Caco-2 (cell line): Measurements from ENCODE around the gene SORBS2. TPM values are rescaled to one million over a fixed set of nuclear protein-coding genes. Genes with fewer than 3 reads are reported as not detected.

Source experiments
- BruUV-seq: library from RNA; stranded (reverse); fragments of 400-500 nt; replicated peaks from 2 replicates; lab custom pipeline; 2021; lab: Mats Ljungman, UMichigan
- CTCF ChIA-PET: fragments of 300-600 bp; sonication (Branson Sonifier 250); formaldehyde crosslinking; loops from one replicate; lab custom pipeline; 2022; ENCODE audit warnings: antibody characterized with exemption; lab: Charles Lee
- POLR2A ChIA-PET: fragments of 300-600 bp; sonication (Branson Sonifier 250); formaldehyde crosslinking; loops from one replicate; lab custom pipeline; 2022; ENCODE audit warnings: antibody characterized with exemption; lab: Charles Lee
- DNase-seq, 2 experiments: peaks; one replicate each; pipeline versions ENCODE4 v3.0.0 to v3.0.0-alpha.2; 2020 to 2022
- H3K27me3 ChIP-seq: replicated peaks from 2 replicates; pipeline ENCODE4 v1.6.0; 2011; ENCODE audit warnings: low read length; ENCODE audit not compliant: control insufficient read depth, insufficient read depth
- H3K36me3 ChIP-seq: 2 replicates; pipeline ENCODE4 v1.5.1; 2011; ENCODE audit warnings: low read length; ENCODE audit not compliant: control insufficient read depth, insufficient read depth
- H3K4me1 ChIP-seq: fragments of 250-450 bp; sonication (Bioruptor Pico); 2 replicates; pipeline ENCODE4 v1.5.1; 2020; ENCODE audit warnings: mild to moderate bottlenecking
- H3K4me3 ChIP-seq: 2 replicates; pipeline ENCODE4 v1.5.1; 2011; ENCODE audit warnings: low read depth, mild to moderate bottlenecking, control low read depth, low read length
- H3K9me3 ChIP-seq: fragments of 250-450 bp; sonication (Bioruptor Pico); 2 replicates; pipeline ENCODE4 v1.5.1; 2020; ENCODE audit warnings: mild to moderate bottlenecking, moderate library complexity
- H3K27ac Mint-ChIP-seq: one replicate; pipeline ENCODE4 v1.8.0; 2022; ENCODE audit warnings: mixed read lengths; ENCODE audit not compliant: unreplicated experiment
- H3K27me3 Mint-ChIP-seq: one replicate; pipeline ENCODE4 v1.8.0; 2022; ENCODE audit warnings: mixed read lengths; ENCODE audit not compliant: insufficient read depth, unreplicated experiment
- H3K36me3 Mint-ChIP-seq: one replicate; pipeline ENCODE4 v1.8.0; 2022; ENCODE audit warnings: mild to moderate bottlenecking, mixed read lengths; ENCODE audit not compliant: insufficient read depth, unreplicated experiment
- H3K4me1 Mint-ChIP-seq: one replicate; pipeline ENCODE4 v1.8.0; 2022; ENCODE audit warnings: low read depth, mixed read lengths; ENCODE audit not compliant: unreplicated experiment
- H3K4me3 Mint-ChIP-seq: one replicate; pipeline ENCODE4 v1.8.0; 2022; ENCODE audit warnings: mild to moderate bottlenecking, moderate library complexity, mixed read lengths; ENCODE audit not compliant: unreplicated experiment
- H3K9me3 Mint-ChIP-seq: one replicate; pipeline ENCODE4 v1.8.0; 2022; ENCODE audit warnings: mixed read lengths; ENCODE audit not compliant: unreplicated experiment
- CTCF ChIP-seq, 2 experiments: fragments of 200-600 bp in 1 of 2; IDR thresholded peaks; 1 replicate in 1 of 2; 2 replicates in 1 of 2; pipeline versions ENCODE4 v1.5.1 to v1.8.0; 2011 to 2022; ENCODE audit warnings: antibody characterized with exemption in 1 of 2, control low read depth in 1 of 2, inconsistent platforms in 1 of 2, low read depth in 1 of 2, low read length in 1 of 2, mild to moderate bottlenecking in 1 of 2, moderate library complexity in 1 of 2; ENCODE audit not compliant: insufficient read depth in 1 of 2, severe bottlenecking in 1 of 2, unreplicated experiment in 1 of 2
- intact Hi-C: fragments of 100-400 bp; cut with micrococcal nuclease; formaldehyde crosslinking; loops from one replicate; pipeline ENCODE4 v1.10.0; 2022; ENCODE audit not compliant: unreplicated experiment
- total RNA-seq: library from RNA; stranded (reverse); gene quantifications from 2 replicates; pipeline ENCODE4 v1.2.3, GENCODE V29; 2022

Gene SORBS2
- total RNA-seq, 1 experiment from 2014 or later: 47.7 TPM

DNA sequence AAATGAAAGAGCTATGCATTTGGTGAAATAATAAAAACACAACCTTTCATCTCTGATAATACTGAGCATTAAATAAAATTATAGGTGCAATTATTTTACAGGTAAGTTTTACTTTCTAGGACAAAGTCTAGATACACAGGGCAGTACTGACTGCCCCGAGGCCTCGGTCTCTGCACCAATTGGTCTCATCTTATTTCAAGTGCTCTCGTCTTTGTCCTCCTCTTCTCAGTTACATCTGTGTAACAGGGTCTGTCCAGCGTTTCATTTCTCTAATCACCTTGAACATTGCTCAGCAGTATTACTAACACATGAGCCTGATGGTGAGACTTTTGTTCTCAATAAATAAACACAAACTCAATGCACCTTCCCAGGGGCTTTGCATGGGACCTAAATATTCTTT lies 44.5 kb downstream of the SORBS2 start:
- TF ChIP-seq CTCF (IDR thresholded peaks at IDR 0.05; ENCODE audit: insufficient read depth in 1 of 2, low read depth in 1 of 2, low read length in 1 of 2, severe bottlenecking in 1 of 2, unreplicated experiment in 1 of 2): no peak
- Mint-ChIP-seq H3K4me3 (no peak overlapping the region), H3K9me3 (no peaks in the 10 kb centered on the region), H3K27me3 (no peaks in the 10 kb centered on the region), H3K27ac (no peak overlapping the region), H3K36me3 (peaks cover 7% of the 10 kb centered on the region), H3K4me1 (no peaks in the 10 kb centered on the region)
- intact Hi-C loops: no loop called here
- Histone ChIP-seq H3K36me3 (no peaks in the 10 kb centered on the region), H3K4me1 (no peaks in the 10 kb centered on the region), H3K4me3 (no peak overlapping the region), H3K9me3 (no peaks in the 10 kb centered on the region), H3K27me3 (no peaks in the 10 kb centered on the region)
- POLR2A ChIA-PET: no interaction called here
- DNase-seq: no peak
- no TSS peak for BruUV-seq
- CTCF ChIA-PET: no interaction called here

DNA sequence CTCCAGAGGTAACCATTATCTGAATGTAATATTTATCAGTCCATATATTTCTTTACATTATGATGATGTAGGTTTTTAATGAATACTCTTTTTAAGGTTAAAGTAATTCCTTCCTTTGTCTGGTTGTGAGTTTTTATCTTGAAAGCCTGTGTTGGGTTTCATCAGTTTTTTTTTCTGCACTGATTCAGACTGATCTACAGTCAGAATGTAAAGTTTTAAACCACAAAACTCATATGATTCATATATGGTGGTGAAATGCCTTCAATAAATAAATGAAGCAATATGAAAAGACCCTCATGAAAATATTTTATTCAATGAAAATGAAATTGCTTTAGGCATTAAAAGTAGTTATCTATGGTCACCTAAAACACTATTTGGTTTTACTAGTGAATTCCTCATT lies 47.1 kb downstream of the SORBS2 start:
- no peak for DNase-seq
- no peak overlapping the region for H3K27ac Mint-ChIP-seq
- ChIA-PET CTCF (no interaction called here), POLR2A (no interaction called here)
- Histone ChIP-seq H3K36me3 (no peaks in the 10 kb centered on the region), H3K27me3 (no peaks in the 10 kb centered on the region), H3K4me3 (no peak overlapping the region), H3K4me1 (no peaks in the 10 kb centered on the region), H3K9me3 (no peaks in the 10 kb centered on the region)
- no peaks in the 10 kb centered on the region for H3K27me3 Mint-ChIP-seq
- intact Hi-C loops: no loop called here
- no TSS peak for BruUV-seq
- H3K36me3 Mint-ChIP-seq: peaks cover 4% of the 10 kb centered on the region
- H3K4me1 Mint-ChIP-seq: peaks cover 14% of the 10 kb centered on the region
- H3K9me3 Mint-ChIP-seq: no peaks in the 10 kb centered on the region
- no peak for TF ChIP-seq CTCF (IDR thresholded peaks at IDR 0.05; ENCODE audit: insufficient read depth in 1 of 2, low read depth in 1 of 2, low read length in 1 of 2, severe bottlenecking in 1 of 2, unreplicated experiment in 1 of 2)
- H3K4me3 Mint-ChIP-seq: no peak overlapping the region

DNA sequence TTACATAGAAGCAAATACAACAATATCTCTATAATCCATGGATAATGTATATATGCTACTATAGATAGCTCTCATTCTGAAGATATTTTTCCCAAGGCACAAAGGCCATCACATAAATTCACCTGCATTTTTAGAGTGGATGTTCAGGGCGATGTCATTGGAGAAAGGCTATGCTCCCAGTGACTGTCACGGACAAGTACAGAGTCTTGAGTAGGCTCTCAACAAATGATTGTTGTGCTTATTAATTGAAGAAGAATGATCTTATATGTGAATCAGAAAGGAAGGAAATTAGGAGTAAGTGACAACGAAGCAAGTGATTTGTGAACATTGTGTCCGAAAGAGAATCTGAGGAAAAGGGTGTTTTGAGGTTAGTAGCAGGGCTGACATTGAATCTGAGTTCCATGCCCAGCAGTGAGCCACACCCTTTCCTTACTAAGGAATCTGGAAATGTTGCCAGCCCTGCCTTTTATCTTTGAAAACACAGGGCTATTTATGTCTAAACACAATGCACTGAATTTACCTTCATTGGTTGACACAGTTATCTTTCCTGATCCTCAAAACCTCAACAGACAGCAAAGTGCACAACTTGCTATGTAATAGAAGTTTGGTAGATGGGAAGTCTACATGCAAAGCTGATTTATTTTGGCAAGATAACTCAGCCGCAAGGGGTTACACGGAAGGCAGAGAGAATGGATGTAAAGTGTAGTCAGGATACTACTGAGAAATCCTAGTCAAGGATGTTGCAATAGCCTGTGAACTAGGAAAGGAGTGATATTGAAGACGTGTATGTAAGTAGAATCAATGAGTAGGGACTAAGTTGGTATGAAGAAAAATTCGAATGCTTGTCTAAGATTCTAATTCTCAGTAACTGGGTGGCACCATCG lies 50.4 kb downstream of the SORBS2 start:
- H3K27me3 ChIP-seq: no peaks in the 10 kb centered on the region
- ChIA-PET CTCF (no interaction called here), POLR2A (no interaction called here)
- Mint-ChIP-seq H3K4me1 (peaks cover 24% of the 10 kb centered on the region), H3K36me3 (peaks cover 9% of the 10 kb centered on the region), H3K4me3 (no peak overlapping the region), H3K27me3 (no peaks in the 10 kb centered on the region), H3K9me3 (no peaks in the 10 kb centered on the region), H3K27ac (no peak overlapping the region)
- H3K36me3 ChIP-seq: no peaks in the 10 kb centered on the region
- H3K9me3 ChIP-seq: no peaks in the 10 kb centered on the region
- intact Hi-C loops: no loop called here
- no peak for TF ChIP-seq CTCF (IDR thresholded peaks at IDR 0.05; ENCODE audit: insufficient read depth in 1 of 2, low read depth in 1 of 2, low read length in 1 of 2, severe bottlenecking in 1 of 2, unreplicated experiment in 1 of 2)
- H3K4me3 ChIP-seq: no peak overlapping the region
- no TSS peak for BruUV-seq
- DNase-seq: no peak
- no peaks in the 10 kb centered on the region for H3K4me1 ChIP-seq
